Gastrocnemius medialis (tissue), 4 donors: ENCODE measurements around the gene PPP2R1A.

Experiments used
- POLR2A ChIP-seq, 2 donors: fragments of 450-650 bp; IDR thresholded peaks; one replicate each; pipeline ENCODE4 v1.6.1; 2017; ENCODE audit warnings: antibody characterized with exemption in 2 of 2, mild to moderate bottlenecking in 2 of 2, moderate library complexity in 2 of 2
- TF ChIP-seq, protein P1 (sequence below), 5 experiments: fragments of 450-650 bp in 3 of 5; fragments of 200-600 bp in 2 of 5; sonication (generic) in 2 of 5; IDR thresholded peaks in 4 of 5; conservative IDR thresholded peaks in 1 of 5; 1 replicate in 4 of 5; 2 replicates in 1 of 5; pipeline ENCODE4 v1.5.1; 2016 to 2019; ENCODE audit warnings: antibody characterized with exemption in 5 of 5, mild to moderate bottlenecking in 3 of 5, moderate library complexity in 3 of 5

DNA sequence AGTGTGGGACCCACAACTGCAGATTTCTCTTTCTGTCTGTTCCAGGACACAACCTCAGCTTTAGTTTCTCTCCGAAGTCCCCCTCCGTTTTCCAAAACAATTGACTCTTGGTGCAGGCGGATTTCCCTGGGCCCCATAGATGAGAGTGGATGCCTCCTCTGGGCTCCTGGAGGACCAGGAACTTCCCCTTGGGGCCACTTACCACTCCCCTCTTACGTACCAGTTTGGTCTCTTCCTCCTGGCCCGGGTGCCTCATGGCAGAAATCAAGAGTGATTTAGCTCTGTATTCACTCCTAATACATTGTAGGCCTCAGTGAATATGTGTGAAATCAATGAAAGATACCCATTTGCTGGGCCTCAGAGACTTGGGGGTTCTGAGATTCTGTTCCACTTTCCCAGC lies 34.4 kb downstream of the PPP2R1A start:
- TF ChIP-seq, protein P1, sequence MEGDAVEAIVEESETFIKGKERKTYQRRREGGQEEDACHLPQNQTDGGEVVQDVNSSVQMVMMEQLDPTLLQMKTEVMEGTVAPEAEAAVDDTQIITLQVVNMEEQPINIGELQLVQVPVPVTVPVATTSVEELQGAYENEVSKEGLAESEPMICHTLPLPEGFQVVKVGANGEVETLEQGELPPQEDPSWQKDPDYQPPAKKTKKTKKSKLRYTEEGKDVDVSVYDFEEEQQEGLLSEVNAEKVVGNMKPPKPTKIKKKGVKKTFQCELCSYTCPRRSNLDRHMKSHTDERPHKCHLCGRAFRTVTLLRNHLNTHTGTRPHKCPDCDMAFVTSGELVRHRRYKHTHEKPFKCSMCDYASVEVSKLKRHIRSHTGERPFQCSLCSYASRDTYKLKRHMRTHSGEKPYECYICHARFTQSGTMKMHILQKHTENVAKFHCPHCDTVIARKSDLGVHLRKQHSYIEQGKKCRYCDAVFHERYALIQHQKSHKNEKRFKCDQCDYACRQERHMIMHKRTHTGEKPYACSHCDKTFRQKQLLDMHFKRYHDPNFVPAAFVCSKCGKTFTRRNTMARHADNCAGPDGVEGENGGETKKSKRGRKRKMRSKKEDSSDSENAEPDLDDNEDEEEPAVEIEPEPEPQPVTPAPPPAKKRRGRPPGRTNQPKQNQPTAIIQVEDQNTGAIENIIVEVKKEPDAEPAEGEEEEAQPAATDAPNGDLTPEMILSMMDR (IDR thresholded peaks at IDR 0.05 in 4 of 5, conservative IDR thresholded peaks at IDR 0.05 in 1 of 5) = no peak
- no peak for TF ChIP-seq POLR2A (IDR thresholded peaks at IDR 0.05)
